ENCODE data around the gene PRKD3.

PRKD3 gene

GRCh38 chr2:37324786-37325624, at the start of gene PRKD3:
Gene PRKD3, minus strand, starts transcription at chr2:37324833. Its CDS starts 8,309 bp downstream, at chr2:37316524.
- no peak for DNase-seq

GRCh38 chr2:37372000-37372399, 47.4 kb upstream of the PRKD3 start:
- no peak for DNase-seq

GRCh38 chr2:37370666-37371065, 46.0 kb upstream of the PRKD3 start:
- DNase-seq = no peak

GRCh38 chr2:37367984-37368383, 43.4 kb upstream of the PRKD3 start:
- no peak for DNase-seq

- no peak for DNase-seq
Measured at GRCh38 chr2:37367310-37367709, 42.7 kb upstream of the PRKD3 start.

GRCh38 chr2:37366773-37367172, 42.1 kb upstream of the PRKD3 start:
- no peak for DNase-seq

- DNase-seq = no peak
Measured at GRCh38 chr2:37365669-37366068, 41.0 kb upstream of the PRKD3 start.

GRCh38 chr2:37364351-37364750, 39.7 kb upstream of the PRKD3 start:
- no peak for DNase-seq

GRCh38 chr2:37361994-37362698, 37.5 kb upstream of the PRKD3 start:
- DNase-seq = no peak

- no peak for DNase-seq
Measured at GRCh38 chr2:37361216-37361815, 36.7 kb upstream of the PRKD3 start.

GRCh38 chr2:37358466-37358865, 33.8 kb upstream of the PRKD3 start:
- DNase-seq = no peak

- DNase-seq = no peak
Measured at GRCh38 chr2:37357530-37357929, 32.9 kb upstream of the PRKD3 start.

- DNase-seq = no peak
Measured at GRCh38 chr2:37357069-37357468, 32.4 kb upstream of the PRKD3 start.

GRCh38 chr2:37356299-37356698, 31.7 kb upstream of the PRKD3 start:
- DNase-seq = no peak

GRCh38 chr2:37355735-37356134, 31.1 kb upstream of the PRKD3 start:
- no peak for DNase-seq

- DNase-seq = no peak
Measured at GRCh38 chr2:37354531-37354930, 29.9 kb upstream of the PRKD3 start.

GRCh38 chr2:37350034-37350433, 25.4 kb upstream of the PRKD3 start:
- DNase-seq = no peak

- no peak for DNase-seq
Measured at GRCh38 chr2:37349231-37349860, 24.7 kb upstream of the PRKD3 start.

- no peak for DNase-seq
Measured at GRCh38 chr2:37348155-37348554, 23.5 kb upstream of the PRKD3 start.

- DNase-seq = peak; percentile 39
Measured at GRCh38 chr2:37344453-37345361, 20.1 kb upstream of the PRKD3 start, which contains the start of gene QPCT. Gene QPCT, plus strand, starts transcription at chr2:37344630. Its CDS starts 102 bp downstream, at chr2:37344732.

- no peak for DNase-seq
Measured at GRCh38 chr2:37343537-37344434, 19.2 kb upstream of the PRKD3 start.
